Nephron progenitor cell (in vitro differentiated cells): ENCODE data around the gene SYTL3.
A peak's percentile ranks its signal among the peaks of the same experiment; 100 is the strongest.
"Not testable (repeated sequence)": the region's sequence is repeated elsewhere in the genome, so short reads cannot be mapped to it uniquely, and the experiment has no call there.

Experiments
- DNase-seq: peaks from one replicate; pipeline ENCODE4 v3.0.0; 2021
- H3K27ac Mint-ChIP-seq: 2 replicates; pipeline ENCODE4 v1.8.0; 2021; ENCODE audit warnings: mild to moderate bottlenecking, moderate library complexity, mixed read lengths
- H3K27me3 Mint-ChIP-seq: 2 replicates; pipeline ENCODE4 v1.8.0; 2021; ENCODE audit warnings: mild to moderate bottlenecking, low read depth, mixed read lengths; ENCODE audit not compliant: poor library complexity
- H3K36me3 Mint-ChIP-seq: 2 replicates; pipeline ENCODE4 v1.8.0; 2021; ENCODE audit warnings: low read depth, mixed read lengths
- H3K4me1 Mint-ChIP-seq: 2 replicates; pipeline ENCODE4 v1.8.0; 2021; ENCODE audit warnings: mixed read lengths
- H3K4me3 Mint-ChIP-seq: 2 replicates; pipeline ENCODE4 v1.8.0; 2021; ENCODE audit warnings: mild to moderate bottlenecking, moderate library complexity, mixed read lengths
- H3K9me3 Mint-ChIP-seq: 2 replicates; pipeline ENCODE4 v1.8.0; 2021; ENCODE audit warnings: mild to moderate bottlenecking, moderate library complexity, mixed read lengths
- TF ChIP-seq, protein P1 (sequence below): fragments of 200-600 bp; sonication (generic); IDR thresholded peaks from 2 replicates; pipeline ENCODE4 v1.5.0; 2021; ENCODE audit warnings: antibody characterized with exemption

Gene SYTL3

DNA sequence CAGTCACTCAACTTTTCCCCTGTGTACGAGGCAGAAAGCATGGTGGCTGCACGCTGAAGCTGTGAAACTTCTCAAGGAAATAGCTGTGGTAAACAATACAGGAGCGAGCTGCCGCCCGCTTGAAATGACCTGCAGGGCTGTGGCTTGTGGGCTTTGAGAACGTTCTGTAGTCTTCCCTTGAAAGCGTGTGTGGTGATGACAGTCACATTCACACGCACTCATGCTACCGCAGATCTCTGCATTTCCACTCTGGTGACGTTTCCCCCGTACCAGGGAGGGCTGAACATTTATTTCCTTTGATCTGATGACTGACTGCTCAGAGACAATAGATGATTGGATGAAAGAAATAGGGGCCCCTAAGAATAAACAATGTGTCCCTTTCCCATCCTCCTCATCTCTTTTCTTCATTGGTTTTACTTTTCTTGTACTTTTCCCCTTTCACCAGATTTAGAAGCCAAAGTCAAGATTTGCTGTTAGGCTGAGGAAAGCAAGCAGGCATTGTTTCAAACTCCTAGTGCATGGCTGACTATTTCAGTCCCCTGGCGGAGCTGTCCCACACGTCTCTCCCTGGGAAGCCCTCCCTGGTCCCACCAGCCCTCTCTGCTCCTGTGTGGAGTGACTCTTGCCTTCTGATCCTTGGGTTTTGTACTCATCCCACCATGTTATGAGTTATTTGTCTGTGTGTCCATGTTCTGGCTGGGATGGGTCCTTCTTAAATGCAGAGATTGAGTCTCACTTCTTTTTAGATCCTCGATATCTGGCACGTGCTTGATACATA, 3.9 kb downstream of the SYTL3 start:
- DNase-seq = no peak
- peaks cover 10% of the 10 kb centered on the region for H3K27me3 Mint-ChIP-seq

DNA sequence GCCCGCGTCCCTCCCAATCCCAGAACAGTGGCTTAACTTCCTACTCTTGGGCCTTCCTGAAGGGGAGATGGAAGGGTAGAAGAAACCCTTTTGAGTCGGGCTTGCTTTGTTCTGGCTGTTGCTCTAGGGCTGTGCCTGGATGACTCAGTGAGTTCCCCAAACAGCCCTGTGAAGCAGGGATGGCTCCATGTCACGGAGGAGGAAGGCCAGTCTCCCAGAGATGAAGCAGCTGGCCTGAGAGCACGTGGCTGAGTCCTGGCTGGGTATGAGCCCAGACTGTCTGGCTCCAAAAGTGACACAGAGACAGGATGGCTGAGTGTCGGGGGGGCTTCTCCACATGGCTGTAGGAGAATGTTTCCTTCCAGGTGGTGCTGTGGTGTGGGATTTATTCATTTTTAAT, 4.6 kb downstream of the SYTL3 start:
- Mint-ChIP-seq H3K36me3 (no peaks in the 10 kb centered on the region), H3K27ac (no peak overlapping the region), H3K9me3 (no peaks in the 10 kb centered on the region), H3K4me3 (no peak overlapping the region), H3K4me1 (peaks cover 33% of the 10 kb centered on the region), H3K27me3 (peaks cover 13% of the 10 kb centered on the region)
- TF ChIP-seq, protein P1, sequence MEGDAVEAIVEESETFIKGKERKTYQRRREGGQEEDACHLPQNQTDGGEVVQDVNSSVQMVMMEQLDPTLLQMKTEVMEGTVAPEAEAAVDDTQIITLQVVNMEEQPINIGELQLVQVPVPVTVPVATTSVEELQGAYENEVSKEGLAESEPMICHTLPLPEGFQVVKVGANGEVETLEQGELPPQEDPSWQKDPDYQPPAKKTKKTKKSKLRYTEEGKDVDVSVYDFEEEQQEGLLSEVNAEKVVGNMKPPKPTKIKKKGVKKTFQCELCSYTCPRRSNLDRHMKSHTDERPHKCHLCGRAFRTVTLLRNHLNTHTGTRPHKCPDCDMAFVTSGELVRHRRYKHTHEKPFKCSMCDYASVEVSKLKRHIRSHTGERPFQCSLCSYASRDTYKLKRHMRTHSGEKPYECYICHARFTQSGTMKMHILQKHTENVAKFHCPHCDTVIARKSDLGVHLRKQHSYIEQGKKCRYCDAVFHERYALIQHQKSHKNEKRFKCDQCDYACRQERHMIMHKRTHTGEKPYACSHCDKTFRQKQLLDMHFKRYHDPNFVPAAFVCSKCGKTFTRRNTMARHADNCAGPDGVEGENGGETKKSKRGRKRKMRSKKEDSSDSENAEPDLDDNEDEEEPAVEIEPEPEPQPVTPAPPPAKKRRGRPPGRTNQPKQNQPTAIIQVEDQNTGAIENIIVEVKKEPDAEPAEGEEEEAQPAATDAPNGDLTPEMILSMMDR = no peak
- DNase-seq = no peak

More for the DNA sequence above, 3.9 kb downstream of the SYTL3 start:
- Mint-ChIP-seq H3K27ac (no peak overlapping the region), H3K9me3 (no peaks in the 10 kb centered on the region), H3K4me3 (no peak overlapping the region), H3K36me3 (no peaks in the 10 kb centered on the region), H3K4me1 (peaks cover 33% of the 10 kb centered on the region)
- TF ChIP-seq, protein P1 = no peak

DNA sequence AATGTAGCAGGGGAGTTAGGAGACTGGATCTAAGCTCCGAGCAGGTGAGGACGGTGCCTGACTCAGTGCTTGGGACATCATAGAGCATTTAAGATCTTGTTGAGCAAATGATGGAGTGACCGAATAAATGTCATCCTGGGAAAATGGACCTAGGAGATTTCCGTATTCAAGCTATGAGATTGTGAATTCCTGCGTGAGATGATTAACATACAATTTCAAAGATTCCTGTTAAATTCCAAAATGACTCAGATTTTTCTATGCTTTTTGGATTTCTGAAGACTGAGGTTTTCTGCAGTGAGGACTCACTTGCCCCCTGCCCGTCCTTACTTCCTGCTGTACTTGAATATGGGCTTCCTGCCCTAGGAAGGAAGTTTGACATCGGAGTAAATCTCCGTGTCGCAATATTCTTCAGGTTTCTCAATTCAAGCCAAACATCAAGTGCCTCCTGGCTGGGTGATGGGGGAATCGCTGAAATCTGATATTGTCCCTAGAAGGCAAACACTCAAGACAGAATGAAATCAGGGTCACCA, 5.2 kb downstream of the SYTL3 start:
- DNase-seq = no peak
- TF ChIP-seq, protein P1 = no peak
- Mint-ChIP-seq H3K36me3 (no peaks in the 10 kb centered on the region), H3K27ac (no peak overlapping the region), H3K9me3 (no peaks in the 10 kb centered on the region), H3K4me1 (peaks cover 29% of the 10 kb centered on the region), H3K27me3 (peaks cover 8% of the 10 kb centered on the region), H3K4me3 (no peak overlapping the region)

DNA sequence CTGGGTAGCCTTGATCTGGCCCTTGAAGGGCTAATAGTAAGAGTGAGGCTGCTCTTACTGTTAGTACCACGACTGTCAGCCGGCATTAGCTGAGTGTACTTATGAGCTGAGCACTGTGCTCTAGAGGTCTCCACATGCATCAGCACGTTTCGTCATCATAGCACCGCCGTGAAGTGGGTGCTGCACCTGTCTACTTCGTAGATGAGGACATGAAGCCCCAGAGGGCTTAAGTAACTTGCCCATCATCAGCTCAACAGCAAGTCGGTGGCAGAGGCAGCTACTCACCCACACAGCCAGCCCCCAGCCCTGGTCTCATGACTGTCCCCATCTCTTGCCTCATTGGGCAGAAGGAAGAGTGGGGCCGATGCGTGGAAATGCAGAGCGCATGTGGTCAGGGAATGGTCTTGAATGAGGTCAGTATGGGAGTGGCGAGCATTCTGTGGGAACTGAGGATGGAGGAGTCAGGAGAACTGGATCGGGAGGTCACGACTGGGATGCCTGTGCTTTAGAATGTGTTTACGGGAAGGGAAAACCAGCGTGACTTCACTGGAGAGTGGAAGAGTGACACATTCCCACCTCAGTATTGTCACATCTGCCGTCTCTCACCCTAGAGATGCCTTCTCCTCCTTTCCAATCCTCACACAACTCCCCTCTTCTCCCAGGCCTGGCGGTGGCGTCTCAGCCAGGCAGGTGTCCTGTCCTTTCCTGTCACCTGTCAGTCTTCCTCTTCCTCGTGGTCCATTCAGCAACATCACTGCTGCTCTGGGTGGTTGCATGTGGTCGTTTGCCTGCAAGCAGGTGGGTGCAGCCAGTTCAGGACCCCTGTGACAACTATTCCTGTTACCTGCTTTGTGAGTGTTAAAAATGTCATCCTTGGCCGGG, 6.0 kb downstream of the SYTL3 start:
- TF ChIP-seq, protein P1 = no peak
- Mint-ChIP-seq H3K36me3 (no peaks in the 10 kb centered on the region), H3K27ac (peak overlapping the region; percentile 57), H3K4me3 (no peak overlapping the region), H3K9me3 (no peaks in the 10 kb centered on the region), H3K27me3 (peaks cover 8% of the 10 kb centered on the region), H3K4me1 (peaks cover 29% of the 10 kb centered on the region)
- DNase-seq = no peak

DNA sequence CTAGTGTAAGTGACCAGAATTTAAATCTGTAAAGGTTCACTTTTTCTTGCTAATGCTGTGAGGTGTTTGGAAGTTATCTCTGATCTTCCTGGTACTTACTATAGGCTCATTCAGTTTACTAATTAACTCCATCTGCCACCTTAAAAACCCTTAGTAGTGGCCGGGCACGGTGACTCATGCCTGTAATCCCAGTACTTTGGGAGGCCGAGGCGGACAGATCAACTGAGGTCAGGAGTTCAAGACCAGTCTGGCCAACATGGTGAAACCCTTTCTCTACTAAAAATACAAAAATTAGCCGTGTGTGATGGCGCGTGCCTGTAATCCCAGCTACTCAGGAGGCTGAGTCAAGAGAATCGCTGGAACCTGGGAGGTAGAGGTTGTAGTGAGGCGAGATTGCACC, 7.1 kb downstream of the SYTL3 start:
- H3K27ac Mint-ChIP-seq, H3K27me3 Mint-ChIP-seq, DNase-seq, H3K9me3 Mint-ChIP-seq, H3K36me3 Mint-ChIP-seq, H3K4me3 Mint-ChIP-seq: not testable (repeated sequence)
- peaks cover 29% of the 10 kb centered on the region for H3K4me1 Mint-ChIP-seq

DNA sequence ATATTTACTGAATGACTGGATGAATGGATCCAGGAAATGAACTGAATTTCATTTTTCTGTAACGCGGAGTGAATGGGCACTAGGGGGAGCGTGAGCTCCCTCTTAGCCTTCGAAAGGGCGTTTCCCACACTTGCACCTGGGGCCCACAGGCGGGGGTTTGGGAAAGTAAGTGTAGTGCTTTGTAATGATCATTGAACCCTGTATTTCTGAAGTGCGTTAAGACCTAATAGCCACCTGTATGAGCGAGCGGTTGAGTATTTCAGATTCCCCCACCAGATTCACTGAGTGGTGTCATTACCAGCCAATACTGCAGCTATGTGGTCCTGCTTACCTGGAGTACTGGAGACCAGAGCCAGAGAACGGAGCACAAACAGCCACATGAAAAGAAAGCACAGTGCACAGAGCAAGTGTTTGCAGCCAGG, 10.5 kb downstream of the SYTL3 start:
- Mint-ChIP-seq H3K27me3 (peaks cover 10% of the 10 kb centered on the region), H3K36me3 (no peaks in the 10 kb centered on the region), H3K27ac (no peak overlapping the region), H3K4me1 (peaks cover 30% of the 10 kb centered on the region), H3K9me3 (no peaks in the 10 kb centered on the region), H3K4me3 (no peak overlapping the region)
- TF ChIP-seq, protein P1 = peak; percentile 32
- DNase-seq = no peak
